Measurements from ENCODE around the gene DLK2. TPM values are rescaled to one million over a fixed set of nuclear protein-coding genes. Genes with fewer than 3 reads are reported as not detected.

Gene DLK2
- total RNA-seq, 1 donor from 2014 or later, result 4.8 TPM

- DNase-seq (ENCODE audit: low spot score), result no peak
Observed at GRCh38 chr6:43454290-43454695, 1.1 kb downstream of the DLK2 start.

- no peak for DNase-seq (ENCODE audit: low spot score)
Observed at GRCh38 chr6:43453831-43454230, 1.5 kb downstream of the DLK2 start.

GRCh38 chr6:43452896-43453295 is 2.5 kb downstream of the DLK2 start:
- DNase-seq (ENCODE audit: low spot score), result no peak

- DNase-seq (ENCODE audit: low spot score), result no peak
Observed at GRCh38 chr6:43451939-43452338, 3.4 kb downstream of the DLK2 start.

GRCh38 chr6:43451348-43451747 is 4.0 kb downstream of the DLK2 start:
- DNase-seq (ENCODE audit: low spot score), result no peak

GRCh38 chr6:43450699-43451131 is 4.6 kb downstream of the DLK2 start:
- DNase-seq (ENCODE audit: low spot score), result no peak

- DNase-seq (ENCODE audit: low spot score), result no peak
Observed at GRCh38 chr6:43448916-43449315, 6.4 kb downstream of the DLK2 start.

GRCh38 chr6:43447604-43448003 is 7.7 kb downstream of the DLK2 start:
- no peak for DNase-seq (ENCODE audit: low spot score)

GRCh38 chr6:43445576-43445975 is 9.8 kb downstream of the DLK2 start:
- DNase-seq (ENCODE audit: low spot score), result no peak

- no peak for DNase-seq (ENCODE audit: low spot score)
Observed at GRCh38 chr6:43444582-43444981, 10.8 kb downstream of the DLK2 start.

- DNase-seq (ENCODE audit: low spot score), result no peak
Observed at GRCh38 chr6:43444036-43444435, 11.3 kb downstream of the DLK2 start.

- DNase-seq (ENCODE audit: low spot score), result no peak
Observed at GRCh38 chr6:43442935-43443334, 12.4 kb downstream of the DLK2 start.

- no peak for DNase-seq (ENCODE audit: low spot score)
Observed at GRCh38 chr6:43437700-43438099, 17.6 kb downstream of the DLK2 start.

- peak; percentile 83 for DNase-seq (ENCODE audit: low spot score)
Observed at GRCh38 chr6:43436577-43437282, 18.6 kb downstream of the DLK2 start.

GRCh38 chr6:43435682-43436437 is 19.5 kb downstream of the DLK2 start:
- DNase-seq (ENCODE audit: low spot score), result no peak

- no peak for DNase-seq (ENCODE audit: low spot score)
Observed at GRCh38 chr6:43434943-43435342, 20.4 kb downstream of the DLK2 start.

GRCh38 chr6:43434001-43434840 is 21.1 kb downstream of the DLK2 start:
- DNase-seq (ENCODE audit: low spot score), result no peak

- DNase-seq (ENCODE audit: low spot score), result no peak
Observed at GRCh38 chr6:43433148-43433547, 22.2 kb downstream of the DLK2 start.

- no peak for DNase-seq (ENCODE audit: low spot score)
Observed at GRCh38 chr6:43432009-43432945, 23.1 kb downstream of the DLK2 start.

- no peak for DNase-seq (ENCODE audit: low spot score)
Observed at GRCh38 chr6:43428874-43429273, 26.5 kb downstream of the DLK2 start.

GRCh38 chr6:43428112-43428570 is 27.2 kb downstream of the DLK2 start:
- no peak for DNase-seq (ENCODE audit: low spot score)
